GM19467 (cell line): ENCODE results near the gene GNG12.

Experiments used
- ATAC-seq: cut with Tn5 transposase; IDR thresholded peaks from one replicate; pipeline ENCODE4 v1.9.1; 2021; ENCODE audit warnings: mild to moderate bottlenecking, moderate library complexity; ENCODE audit not compliant: unreplicated experiment

The GNG12 gene

DNA sequence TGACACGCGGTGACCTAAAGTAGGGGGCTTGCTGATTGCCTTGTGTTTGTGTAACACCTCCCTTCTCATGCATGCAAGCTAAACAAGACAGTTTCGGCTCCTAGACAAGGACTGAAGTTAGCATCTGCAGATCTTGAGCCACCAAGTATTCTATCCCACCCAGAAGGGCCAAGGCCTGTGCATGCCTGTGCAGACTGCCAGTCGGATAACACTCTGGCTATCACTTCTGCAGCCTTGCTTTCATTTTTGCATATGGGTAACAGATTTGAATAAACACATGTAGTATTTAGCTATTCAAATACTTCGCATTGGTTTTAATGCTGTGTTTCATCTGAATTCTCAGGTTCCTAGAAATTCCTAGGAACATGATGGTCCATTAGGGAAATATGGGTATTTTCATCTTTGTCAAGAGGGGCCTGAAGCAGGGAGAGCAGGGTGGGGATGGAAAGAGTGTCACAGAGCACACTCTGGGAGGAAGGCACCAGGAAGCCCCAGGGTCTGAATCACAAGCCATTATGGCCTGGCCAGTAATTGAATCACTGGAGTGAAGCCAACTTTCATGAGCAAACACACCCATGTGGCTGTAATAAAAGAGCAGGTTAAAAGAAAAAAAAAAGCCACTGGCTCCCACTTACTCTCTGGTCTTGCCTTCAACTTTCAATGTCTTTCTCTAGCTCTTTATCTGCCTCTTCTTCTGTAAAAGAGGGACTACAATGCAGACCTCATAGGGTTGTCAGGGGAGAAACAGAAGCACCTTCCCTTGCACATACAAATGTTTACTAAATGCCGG is 120.0 kb downstream of the GNG12 start:
- ATAC-seq, result no peak

DNA sequence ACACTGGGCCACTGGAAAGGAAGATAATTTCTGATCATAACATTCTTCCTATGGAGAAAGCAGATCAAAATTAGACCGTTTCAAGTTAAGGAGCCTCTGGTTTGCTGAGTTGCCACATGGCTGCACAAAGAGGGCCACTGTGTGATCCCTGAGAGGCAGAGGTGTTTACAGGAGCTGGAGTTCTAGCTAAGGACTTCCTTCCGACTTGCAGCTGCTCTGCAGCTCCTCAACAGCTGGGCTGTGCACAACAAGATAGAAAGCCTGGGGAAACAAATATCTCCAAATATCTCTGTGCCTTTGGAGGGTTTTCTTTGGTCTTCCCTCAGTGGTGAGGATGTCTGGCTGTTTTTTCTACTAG is 121.4 kb downstream of the GNG12 start:
- no peak for ATAC-seq

DNA sequence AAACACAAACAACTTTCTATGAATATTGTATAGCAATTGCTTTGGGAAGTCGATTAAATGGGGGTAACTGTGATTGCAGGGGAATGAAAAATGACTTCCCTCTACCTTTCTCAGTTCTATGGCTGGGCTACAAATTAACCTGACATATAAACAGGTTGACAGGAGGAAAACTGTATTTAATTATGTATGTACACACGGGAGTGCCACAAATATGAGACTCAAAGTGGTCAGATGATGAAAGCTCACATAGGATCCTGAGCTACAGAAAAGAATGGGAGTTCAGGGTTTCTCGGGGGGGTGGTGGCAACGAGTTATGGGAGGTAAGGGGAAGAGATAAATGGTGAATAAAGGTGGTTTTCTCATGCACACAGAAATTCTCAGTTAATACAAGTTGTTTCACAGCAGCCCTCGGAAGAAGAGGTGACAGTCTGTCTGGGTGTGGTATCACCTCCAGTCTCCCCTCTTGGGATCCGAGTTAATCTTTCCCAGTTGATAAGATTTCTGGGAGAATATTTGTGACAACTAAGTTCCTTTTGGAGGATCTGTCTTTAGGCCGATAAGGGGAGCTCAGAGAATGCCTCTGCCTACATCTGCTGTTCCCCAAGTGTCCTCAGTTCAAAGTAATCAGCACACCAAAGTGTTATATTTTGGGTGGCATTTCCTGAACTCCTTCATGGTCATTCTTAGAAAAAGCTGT is 122.0 kb downstream of the GNG12 start:
- ATAC-seq, result no peak

DNA sequence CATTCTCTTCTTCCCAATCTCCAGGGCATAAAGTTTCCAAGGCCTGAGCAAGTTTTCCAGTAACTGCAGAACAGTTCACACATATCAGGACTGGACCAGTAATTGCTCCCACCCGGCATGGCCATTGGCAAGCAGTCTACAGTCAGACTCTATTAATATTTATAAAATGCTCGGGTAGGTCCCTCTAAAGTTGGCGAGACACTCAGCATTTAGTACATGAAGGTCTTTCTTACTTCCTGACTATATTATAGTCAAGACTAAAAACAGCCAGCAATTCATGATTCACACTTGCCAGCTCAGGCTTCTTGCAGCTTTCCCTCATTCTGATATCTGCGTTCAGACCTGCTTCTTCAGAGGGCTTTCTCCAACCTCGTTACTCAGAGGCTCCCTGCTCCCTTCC is 122.8 kb downstream of the GNG12 start:
- ATAC-seq, result no peak

DNA sequence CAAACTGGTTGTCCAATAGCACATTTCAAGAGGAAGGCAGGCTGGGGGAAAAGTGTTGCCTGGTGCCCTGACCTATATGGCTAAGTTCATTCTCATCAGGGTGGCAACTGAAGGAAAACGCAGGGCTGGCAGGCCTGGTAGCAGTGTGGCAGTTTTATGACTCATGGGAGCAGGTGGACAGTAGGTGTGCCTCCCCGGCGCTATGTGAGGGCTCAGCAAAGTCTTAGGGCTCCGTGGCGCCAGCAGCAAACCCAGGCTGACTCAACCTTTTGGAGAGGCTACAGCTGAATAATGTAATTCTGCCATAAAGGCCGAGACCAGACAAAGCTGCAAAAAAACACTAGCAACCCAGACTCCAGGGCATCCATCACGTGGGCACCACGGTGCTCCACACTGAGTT is 124.7 kb downstream of the GNG12 start:
- no peak for ATAC-seq

DNA sequence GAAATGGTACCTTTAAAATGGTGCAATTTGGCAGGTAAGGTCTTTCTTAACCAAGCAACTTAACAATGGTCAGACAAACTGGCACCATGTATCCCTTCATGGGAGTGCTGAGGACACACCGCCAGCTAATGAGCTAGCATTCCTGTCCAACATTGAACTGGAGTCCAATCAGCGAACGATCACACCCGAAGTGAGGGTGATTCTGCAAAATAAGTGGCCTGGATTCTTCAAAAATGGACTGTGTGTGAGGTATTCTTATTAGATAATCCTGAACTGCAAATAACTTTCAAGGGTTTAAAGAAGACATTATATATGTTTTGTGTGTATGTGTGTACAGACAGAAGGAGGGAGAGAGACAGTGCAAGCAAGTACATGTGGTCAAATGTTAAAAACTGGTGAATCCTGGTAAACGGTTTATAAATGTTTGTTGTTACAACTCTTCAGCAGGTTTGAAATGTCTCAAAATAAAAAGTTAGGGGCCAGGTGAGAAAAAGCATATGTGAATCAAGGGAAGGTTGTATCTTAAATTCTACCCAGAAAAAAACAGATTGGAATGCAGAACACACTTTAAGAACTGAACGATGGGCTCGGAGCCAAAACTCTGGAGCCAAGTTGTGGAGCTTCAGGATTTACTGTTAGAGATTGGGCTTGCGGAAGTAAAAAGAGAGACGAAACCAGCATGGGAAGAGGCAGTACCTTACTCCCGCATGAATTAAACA is 127.4 kb downstream of the GNG12 start:
- no peak for ATAC-seq

DNA sequence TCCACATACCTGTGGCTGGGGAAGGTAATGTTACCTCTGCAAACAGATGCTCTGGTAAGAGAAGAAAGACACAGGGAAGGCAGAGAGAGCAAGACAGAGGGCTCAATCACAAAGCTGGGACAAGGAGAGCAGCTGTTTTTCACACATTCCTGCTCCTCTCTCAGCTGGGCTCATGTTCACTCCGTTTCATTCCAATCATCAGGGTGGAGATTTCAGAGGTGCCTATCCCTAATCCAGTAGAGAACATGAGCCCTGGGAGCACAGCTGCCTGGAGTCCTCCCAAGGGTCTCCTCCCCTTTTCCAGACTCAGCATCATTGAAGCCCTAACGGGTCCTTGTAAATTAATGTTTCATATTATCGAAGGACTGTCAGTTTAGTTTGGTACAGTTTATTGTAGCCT is 128.9 kb downstream of the GNG12 start:
- ATAC-seq, result no peak

DNA sequence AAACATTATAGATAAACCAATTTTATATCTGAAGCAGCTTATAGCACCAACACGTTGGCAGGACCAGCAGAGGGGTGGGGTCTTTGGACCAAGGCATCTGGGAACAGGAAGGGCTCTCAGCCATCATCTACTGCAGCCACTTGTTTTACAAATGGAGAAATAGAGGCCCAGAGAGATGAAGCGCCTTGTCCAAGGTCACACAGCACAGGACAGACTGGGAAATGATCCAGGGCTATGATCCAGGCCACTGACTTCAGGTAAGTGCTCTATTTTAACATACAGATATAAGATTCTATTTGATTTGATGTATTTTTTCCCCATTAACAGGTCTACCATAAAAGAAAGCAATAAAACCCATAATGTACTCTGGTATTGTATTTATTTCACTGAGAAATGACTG is 131.4 kb downstream of the GNG12 start:
- ATAC-seq, result no peak

DNA sequence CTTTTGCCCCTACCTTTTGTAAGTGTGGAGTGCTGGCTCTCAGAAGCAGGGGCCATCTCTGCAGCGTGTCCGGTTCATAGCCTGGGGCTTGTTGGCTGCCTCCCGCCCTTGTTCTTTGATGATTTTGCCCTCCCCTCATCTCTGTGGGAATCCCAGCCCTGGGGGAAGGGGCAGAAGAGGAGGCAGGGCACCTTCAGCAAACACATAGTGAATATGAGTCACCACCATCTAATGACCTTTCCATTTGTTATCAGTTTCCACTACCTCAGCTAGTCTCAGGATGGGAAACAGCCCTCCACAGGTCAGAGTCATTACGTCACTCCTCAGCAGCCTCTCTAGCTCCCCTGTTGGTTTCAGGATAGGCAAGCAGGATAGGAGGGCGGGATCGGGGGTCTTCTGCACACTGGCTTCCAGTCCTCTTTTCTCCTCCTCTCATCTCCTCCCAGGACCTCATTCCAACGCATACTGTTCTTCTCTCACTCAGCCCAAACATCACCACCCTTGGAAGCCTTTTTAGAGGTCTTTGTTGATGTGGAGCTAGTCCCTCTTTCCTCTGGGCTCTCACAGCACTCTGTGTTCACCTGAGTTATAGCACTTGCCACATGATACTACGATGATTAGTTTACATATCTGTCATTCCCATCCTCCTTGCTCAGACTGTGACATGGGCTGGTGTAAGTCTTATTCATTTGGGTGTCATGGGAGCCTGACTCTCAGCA is 132.4 kb downstream of the GNG12 start:
- ATAC-seq, result no peak

DNA sequence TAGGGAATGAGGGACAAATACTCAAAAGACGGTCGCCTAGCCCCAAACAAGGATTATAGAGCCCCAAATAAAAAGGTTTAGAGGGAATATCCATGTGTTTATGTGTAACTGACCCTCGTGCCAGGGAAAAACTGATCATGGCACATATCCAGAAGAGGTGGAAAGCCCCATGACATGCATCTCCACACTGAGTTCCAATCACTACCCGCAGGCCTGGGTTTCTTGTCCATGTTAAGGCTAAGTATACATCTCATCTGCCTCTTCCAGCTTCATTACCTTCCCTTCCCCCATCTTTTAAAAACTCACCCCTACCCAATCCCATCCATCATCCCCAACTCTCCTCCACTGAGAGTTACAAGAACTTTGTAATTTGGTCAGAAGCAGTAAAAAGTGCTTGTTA is 133.0 kb downstream of the GNG12 start:
- no peak for ATAC-seq

DNA sequence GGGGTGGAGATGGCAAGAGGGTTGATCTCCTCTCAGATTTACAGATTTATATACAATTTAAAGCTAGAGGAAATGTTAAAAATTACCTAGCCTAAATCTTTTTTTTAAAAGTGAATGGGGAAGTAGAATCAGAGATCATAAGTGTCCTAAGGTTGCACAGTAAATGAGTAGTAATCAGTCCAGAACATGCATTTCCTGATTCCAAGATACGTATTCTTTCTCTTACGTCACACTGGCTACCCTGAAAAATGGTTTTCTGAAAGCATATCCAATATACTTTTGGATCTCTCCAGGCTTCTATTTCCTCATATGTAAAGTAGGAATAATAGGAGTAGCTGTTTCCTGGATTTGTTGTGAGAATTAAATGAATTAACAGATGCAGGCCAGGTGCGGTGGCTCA is 136.6 kb downstream of the GNG12 start:
- ATAC-seq, result no peak

DNA sequence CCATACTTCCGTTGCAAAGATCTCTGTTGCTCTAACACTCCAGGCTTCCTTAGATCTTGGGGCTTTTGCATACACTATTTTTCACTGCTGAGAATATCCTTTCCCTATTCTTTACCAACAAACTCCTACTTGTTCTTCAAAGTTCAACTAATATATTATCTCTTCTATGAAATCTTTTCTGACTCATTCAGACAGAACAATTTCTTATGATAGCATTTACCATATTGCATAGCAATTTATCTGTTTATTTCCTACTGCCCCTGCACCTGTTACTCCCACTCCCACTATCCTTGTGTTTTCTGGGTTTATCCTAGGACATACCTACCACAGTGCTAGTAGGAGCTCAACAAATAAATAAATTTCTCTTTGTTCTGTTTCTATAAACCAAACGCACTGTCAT is 137.3 kb downstream of the GNG12 start:
- no peak for ATAC-seq

DNA sequence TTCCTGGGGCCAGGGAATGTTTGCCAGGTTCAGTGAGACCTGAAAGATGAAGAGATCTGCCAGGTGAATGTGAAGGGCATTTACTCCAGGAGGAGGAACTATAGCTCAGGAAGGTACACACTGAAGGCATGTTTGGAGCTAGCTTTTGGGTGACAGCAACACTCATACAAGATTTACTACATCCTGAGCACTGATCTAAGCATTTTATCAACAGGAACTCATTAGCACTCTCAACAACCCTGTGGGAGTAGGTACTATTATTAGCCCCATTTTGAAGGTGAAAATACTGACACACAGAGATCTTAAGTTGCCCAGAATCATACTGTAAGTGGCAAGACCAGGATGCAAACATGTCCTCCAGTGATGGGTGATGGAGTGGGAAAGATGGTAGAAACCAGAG is 141.6 kb downstream of the GNG12 start:
- no peak for ATAC-seq

DNA sequence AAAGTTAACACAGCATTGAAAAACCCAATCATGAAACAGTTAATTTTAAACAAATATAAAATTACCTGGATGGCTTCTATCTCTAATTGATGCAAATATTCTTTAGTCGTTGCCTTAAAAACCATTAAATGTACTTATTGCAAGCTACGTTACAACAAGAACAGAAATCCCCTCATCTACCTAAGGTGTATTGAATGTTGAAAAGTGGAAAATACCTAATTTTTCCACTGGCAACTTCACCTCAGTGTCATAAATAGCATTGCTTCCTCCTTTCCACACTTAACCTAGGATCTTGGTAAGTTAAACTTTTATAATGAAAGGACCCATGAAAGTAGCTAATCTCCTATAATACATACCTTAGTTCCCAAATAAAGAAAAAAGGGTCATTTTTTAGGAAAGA is 142.9 kb downstream of the GNG12 start:
- ATAC-seq, result no peak

DNA sequence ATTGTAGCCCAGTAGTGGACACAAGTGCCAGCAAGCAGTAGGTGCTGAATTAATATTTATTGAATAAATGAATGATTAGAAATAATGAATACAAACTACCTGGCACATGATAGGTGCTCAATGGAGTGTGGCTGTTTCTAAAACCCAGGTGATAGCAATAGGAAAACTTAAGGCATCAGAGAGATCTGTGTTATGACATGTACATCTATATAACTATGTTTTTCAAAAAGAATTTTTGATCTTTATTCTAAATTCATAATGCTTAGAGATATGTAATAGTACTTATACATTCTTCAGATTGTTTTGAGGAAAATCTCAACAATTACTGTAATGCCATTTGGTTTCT is 143.3 kb downstream of the GNG12 start:
- ATAC-seq, result no peak

DNA sequence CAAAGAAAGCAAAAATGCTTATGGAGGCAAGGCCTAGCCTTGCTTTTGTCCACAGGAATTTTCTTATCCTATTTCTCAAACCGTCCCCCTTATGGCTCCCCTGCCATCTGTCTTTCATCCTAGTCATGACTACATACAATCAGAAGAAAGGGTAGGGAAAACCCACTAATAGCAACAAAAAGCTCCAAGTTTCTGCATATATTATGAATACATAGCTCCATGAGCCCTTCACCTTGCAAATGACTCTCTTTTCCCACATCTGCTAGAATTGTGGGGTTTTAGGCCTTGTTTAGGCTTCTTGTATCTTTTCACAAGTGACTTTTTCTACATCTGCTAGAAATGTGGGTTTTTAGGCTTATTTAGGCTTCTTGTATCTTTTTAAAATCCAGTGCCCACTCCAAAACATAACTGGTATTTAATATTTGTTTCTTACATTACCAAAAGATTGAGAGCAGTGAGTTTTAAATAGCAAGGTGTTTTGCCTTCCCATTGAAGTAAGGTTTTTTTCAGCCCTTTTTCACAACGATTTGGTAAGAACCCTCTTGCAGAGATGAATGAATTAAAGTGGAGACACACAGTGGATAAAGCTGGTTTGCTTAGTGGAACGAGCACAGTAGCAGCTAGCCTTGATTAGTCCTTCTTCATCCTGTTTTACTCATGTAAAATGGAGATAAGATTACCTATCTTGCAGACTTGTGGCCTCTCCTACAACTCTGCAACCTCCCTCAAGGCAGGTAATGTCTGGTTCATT is 143.8 kb downstream of the GNG12 start:
- ATAC-seq, result no peak

DNA sequence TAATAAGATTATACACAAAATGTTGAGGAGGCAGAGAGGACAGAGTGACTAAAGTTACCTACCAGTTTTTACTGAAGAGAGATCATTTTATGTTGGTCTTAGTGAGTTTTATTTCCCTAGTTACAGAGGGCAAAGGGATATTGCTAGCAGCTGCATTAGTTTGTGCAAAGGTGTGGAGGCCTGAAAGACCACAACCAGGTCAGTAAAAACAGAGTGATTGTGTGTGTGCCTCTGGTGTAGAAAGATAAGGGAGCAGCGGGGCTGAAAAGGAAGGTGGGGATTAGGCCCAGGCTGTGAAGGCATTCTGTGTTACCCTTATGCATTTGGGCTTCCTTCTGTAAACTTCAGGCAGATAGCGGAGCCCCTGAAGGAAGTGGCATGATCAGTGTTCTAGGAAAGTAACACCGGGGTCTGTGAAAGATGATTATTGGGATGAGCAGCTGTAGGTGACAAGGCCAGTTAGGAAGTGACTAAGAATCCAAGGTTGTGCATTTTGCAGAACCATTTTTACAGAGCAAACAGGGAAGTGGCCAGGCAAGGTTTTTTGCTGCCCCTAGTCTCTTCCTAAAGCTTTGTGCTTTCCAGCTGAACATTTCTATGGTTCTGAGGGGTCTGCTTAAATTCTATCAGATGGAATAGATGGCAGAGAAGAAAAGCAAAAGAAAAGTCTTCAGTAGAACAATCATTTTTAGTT is 144.6 kb downstream of the GNG12 start:
- no peak for ATAC-seq

DNA sequence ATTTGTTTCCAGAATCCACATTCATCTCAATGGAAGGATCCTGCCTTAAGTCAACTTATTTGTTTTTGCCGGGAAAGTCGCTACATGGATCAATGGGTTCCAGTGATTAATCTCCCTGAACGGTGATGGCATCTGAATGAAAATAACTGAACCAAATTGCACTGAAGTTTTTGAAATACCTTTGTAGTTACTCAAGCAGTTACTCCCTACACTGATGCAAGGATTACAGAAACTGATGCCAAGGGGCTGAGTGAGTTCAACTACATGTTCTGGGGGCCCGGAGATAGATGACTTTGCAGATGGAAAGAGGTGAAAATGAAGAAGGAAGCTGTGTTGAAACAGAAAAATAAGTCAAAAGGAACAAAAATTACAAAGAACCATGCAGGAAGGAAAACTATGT is 145.6 kb downstream of the GNG12 start:
- no peak for ATAC-seq

DNA sequence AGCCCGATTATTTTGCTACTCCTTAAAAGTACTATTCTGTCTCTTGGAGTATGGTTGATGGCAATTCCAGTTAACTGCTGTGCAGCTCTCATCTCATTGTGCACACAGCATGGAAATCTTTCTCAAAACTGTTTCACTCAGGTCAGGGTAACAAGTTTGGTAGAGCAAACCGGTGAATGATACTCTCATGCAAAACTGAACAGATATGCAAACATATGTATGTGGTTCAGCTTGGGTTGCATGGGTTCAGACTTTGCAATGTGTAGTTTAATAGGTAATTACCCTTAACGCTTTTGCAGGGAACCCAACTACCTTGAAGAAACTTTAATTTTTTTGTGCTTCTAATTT is 146.1 kb downstream of the GNG12 start:
- no peak for ATAC-seq
